G401.6 (cell line): Measurements from ENCODE around the gene ORC3.
"Not testable (repeated sequence)": the region's sequence is repeated elsewhere in the genome, so short reads cannot be mapped to it uniquely, and the experiment has no call there.

Experiments
- FAIRE-seq: peaks from 2 replicates; lab custom pipeline; 2012; peaks lifted over from hg19 to GRCh38; lab: Jason Lieb, UNC

ORC3 gene

DNA sequence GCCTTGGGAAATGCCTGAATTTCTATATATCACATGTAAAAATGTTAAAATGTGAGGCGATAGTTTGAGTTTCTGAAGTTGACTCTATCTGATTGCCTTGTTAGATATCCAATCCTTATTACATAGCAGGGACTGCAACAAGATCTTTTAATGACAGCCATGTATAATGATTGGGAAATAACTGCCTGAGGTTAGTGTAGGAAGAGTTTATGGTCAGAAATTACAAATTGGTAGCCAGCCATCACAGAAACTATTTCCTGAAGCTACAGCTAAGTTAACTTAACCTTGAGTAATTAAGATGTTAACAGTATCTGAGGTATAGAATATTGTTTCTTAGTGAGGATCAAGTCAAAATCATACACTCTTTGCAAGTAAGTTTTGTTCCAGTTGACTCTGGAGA is 71.1 kb downstream of the ORC3 start:
- no peak for FAIRE-seq

DNA sequence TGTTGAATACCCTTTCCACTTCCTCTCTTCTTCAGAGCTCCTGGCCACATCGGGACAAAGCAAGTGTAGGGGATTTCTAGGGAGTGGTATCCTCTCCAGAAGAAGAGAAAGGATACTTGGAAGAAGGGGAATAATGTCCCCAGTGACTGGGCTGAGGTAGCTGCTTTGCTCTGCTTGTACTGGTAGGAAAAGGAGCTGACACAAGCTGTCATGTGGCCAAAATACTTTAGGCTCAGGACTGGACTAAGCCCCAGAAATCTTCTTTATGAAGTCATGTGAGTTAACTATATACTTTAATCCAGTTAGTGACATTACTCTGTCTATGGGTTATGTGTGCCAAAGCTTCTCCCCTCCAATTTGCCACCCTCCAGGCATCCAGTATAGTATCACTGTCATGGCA is 71.6 kb downstream of the ORC3 start:
- no peak for FAIRE-seq

DNA sequence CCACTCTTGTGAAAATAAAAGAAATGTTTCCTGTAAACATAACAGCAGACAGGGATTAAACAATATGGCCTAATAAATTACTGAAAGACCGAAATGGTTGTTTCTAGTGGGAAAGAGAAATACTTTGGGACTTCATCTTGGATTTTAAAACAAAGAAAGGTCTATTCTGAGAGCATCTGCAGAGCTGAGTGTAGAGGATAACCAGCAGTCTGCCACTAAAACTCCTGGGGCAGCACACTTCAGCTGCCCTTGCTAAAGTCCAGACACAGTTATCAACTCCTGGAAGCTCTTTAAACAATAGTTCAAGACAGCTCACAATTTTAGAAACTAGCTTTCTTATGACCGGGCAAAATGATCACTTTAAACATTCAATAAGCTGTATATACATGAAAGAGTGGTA is 73.5 kb downstream of the ORC3 start:
- no peak for FAIRE-seq

- FAIRE-seq: no peak
These were observed 75.1 kb downstream of the ORC3 start for GRCh38 chr6:87664921-87665485.

- FAIRE-seq: no peak
These were observed 77.1 kb downstream of the ORC3 start for GRCh38 chr6:87667032-87667431.

GRCh38 chr6:87668013-87668412 is 78.1 kb downstream of the ORC3 start:
- no peak for FAIRE-seq

GRCh38 chr6:87669051-87669450 is 79.1 kb downstream of the ORC3 start:
- FAIRE-seq: no peak

DNA sequence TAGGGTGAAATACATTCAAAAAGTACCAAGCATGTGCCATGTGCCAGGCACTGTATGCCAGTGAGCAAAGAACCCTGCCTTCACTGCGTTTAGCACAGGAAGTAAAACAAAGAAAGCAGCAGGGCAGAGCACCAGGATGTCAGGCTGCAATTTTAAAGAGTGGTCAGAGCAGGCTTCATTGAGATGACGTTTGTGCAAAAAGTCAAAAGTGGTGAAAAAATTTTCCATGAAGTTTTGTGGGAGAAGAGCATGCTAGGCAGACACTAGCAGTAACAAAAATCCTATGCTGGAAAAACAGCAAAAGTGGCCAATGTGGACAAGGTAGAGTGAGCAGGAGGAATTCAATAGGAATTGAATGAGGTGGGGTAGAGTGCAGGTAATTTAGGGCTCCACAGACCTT is 80.8 kb downstream of the ORC3 start:
- FAIRE-seq: no peak

GRCh38 chr6:87671555-87672029 is 81.7 kb downstream of the ORC3 start:
- no peak for FAIRE-seq

DNA sequence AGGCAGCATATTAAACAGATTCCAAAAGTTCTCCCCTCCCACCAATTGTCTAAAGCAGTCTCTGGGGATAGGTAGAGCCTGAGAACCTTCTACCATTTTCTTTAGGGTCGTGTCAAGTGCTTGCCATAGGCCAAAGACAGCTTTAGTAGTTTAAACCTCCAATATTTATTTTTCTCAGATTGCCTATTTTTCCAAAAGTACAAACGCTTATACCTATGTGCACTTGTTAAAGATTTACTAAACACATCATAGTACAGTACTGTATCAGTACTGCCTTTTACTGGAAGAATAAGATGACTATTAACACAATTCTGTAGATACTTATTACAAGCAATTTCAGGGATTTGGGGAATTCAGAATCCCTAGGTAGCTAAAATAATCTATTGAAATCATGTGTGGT is 82.7 kb downstream of the ORC3 start:
- FAIRE-seq: no peak

DNA sequence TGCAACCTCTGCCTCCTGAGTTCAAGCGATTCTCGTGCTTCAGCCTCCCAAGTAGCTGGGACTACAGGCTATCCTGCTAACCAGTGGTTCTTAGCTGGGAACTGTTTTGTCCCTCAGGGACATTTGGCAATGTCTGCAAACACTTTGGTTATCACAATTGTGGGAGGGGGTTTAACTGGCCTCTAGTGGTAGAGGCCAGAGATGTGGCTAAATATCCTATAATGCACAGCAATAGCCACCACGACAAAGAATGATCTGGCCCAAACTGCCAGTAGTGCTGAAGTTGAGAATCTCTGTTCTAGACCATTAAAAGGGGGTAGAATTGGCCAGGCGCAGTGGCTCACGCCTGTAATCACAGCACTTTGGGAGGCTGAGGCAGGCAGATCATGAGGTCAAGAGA is 83.3 kb downstream of the ORC3 start:
- no peak for FAIRE-seq

GRCh38 chr6:87674290-87674689 is 84.4 kb downstream of the ORC3 start:
- no peak for FAIRE-seq

DNA sequence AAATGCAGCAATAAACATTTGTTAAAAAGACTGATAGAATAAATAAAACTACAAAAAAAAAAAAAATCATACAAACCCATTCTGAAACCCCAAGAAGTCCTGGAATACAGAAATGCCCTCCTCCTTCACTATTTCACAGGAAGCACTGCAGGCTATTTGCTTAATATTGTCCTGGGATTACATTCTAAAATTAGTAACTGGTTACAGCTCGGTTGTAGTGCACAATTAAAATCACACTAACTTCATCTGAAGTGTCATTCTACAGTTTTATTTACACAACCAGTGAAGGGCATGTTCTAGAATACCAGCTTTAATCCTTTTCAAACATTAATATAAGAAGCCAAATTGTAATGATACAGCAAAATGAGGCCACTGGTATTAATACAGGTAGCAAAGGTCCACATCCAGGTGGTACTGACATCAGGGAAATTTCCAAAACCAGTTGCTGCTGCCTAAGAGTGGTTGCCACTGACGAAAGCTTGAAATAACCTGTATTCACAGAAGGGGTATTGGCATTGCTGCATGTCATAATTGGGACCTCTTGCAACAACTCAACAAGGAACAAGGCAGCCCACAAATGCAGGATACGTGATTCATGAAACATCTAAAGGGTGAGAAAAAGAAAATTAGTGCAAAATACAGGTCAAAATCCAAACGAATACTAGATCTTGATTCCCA is 85.2 kb downstream of the ORC3 start:
- FAIRE-seq: no peak

DNA sequence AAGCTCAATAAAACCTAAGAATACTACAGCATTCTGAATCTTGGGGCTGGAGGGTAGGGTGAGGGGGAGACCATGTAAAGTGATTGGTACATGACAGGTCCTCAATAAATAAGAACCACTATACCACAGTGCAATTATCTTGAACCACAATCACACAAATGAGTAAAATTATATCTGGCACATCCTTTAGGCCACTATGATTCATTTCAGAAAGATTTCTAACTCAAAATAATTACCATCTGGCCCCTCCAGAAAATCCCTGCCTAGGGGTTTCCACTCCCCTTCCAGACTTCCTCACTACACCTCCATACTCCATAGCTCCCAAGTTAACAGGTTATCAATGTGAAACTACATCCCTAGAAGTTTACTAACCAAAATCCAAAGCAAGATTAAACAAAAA is 92.4 kb downstream of the ORC3 start:
- no peak for FAIRE-seq

DNA sequence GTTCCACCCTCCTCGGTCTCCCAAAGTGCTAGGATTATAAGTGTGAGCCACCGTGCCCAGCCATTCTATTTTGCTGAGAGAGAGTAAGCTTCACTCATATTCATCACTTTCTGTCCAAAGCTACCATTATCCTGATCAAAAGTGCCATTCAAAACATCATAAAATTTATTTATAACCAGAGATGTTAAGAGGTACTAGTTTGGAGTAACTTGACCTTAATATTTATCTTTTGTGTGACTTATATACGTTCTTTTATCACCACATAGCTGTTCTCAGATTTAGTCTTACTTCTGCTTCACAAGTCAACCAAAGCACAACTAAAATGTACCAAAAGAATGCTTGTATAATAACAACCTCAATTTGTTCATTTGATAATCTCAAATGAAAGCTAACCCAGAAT is 94.0 kb downstream of the ORC3 start:
- no peak for FAIRE-seq

- no peak for FAIRE-seq
These were observed 95.1 kb downstream of the ORC3 start for GRCh38 chr6:87684895-87685654.

GRCh38 chr6:87686636-87687205 is 96.8 kb downstream of the ORC3 start:
- FAIRE-seq: not testable (repeated sequence)

DNA sequence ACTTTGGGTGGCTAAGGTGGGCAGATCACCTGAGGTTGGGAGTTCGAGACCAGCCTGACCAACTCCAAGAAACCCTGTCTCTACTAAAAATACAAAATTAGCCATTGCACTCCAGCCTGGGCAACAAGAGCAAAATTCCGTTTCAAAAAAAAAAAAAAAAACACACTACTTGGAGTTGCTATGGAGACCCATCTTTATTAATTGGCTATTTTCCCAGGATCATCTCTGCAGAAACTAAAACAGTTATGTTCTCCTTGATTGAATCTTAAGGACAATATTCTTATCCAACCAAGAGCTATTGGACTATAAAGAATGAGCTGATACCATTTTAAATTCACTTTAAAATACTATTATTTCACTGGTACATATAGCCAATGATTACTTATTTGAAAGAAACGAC is 97.4 kb downstream of the ORC3 start:
- FAIRE-seq: no peak

- not testable (repeated sequence) for FAIRE-seq
These were observed 98.0 kb downstream of the ORC3 start for GRCh38 chr6:87687893-87688292.

DNA sequence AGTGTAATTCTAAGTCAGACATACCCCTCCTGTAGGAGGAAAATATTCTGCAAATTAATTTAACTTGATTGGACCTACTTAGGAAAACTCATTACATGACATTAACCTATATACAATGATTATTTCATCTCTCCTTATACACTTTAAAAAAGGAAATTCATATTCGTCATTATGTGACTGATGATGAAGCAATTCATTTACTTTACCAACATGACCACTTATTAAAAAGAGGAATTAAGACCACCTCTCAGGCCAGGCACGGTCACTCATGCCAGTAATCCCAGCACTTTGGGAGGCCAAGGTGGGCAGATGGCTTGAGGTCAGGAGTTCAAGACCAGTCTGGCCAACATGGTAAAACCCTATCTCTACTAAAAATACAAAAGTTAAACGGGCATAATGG is 100.5 kb downstream of the ORC3 start:
- no peak for FAIRE-seq

DNA sequence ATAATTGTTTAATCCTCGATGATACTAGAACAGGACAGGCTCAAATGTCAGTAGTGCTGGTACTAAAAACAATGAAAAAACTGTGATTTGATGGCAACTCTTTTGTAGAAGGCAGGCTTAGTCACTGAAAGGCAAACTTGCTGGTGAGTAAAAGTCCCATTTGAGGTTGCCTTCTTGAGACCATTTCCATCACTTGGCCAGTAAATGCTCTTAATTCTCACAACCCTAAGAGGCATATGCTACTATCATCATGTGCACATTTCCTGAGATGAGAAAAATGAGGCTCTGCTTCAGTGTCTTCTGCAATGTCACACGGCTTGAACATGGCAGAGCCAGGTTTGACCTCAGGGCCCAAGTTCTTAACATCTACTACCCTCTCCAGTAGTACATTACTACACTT is 102.2 kb downstream of the ORC3 start:
- FAIRE-seq: no peak

DNA sequence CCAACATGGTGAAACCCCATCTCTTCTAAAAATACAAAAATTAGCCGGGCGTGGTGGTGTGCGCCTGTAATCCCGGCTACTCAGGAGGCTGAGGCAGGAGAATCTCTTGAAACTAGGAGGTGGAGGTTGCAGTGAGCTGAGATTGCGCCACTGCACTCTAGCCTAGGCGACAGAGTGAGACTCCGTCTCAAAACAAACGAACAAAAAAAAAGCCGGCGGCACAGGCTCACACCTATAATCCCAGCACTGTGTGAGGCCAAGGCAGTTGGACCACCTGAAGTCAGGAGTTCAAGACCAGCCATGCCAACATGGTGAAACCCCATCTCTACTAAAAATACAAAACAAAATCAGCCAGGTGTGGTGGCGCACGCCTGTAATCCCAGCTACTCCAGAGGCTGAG is 106.9 kb downstream of the ORC3 start:
- not testable (repeated sequence) for FAIRE-seq
